ENCODE data around the gene PRR11.

Gene PRR11

DNA sequence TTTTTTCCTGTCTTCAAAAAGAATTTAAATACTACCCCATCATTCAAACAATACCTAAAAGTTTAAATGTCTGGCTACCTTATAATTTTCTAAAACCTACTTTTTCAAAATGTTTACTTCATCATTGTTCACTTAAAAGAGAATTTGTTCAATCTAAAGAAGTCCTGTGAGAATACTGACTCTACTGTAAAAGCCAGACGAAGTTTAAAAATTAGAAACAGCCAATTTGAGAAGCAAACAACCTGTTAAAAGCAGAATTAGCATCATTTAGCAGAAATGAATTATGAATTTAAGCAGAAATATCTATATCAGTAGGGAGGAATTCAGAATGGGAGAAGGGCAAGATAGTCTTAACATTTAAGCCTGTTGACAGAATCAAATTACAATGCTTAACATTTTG is 2.6 kb upstream of the PRR11 start:
- no peak overlapping the region for H3K27ac ChIP-seq
- TF ChIP-seq ZFX (IDR thresholded peaks at IDR 0.05): no peak
- TF ChIP-seq, protein P1, sequence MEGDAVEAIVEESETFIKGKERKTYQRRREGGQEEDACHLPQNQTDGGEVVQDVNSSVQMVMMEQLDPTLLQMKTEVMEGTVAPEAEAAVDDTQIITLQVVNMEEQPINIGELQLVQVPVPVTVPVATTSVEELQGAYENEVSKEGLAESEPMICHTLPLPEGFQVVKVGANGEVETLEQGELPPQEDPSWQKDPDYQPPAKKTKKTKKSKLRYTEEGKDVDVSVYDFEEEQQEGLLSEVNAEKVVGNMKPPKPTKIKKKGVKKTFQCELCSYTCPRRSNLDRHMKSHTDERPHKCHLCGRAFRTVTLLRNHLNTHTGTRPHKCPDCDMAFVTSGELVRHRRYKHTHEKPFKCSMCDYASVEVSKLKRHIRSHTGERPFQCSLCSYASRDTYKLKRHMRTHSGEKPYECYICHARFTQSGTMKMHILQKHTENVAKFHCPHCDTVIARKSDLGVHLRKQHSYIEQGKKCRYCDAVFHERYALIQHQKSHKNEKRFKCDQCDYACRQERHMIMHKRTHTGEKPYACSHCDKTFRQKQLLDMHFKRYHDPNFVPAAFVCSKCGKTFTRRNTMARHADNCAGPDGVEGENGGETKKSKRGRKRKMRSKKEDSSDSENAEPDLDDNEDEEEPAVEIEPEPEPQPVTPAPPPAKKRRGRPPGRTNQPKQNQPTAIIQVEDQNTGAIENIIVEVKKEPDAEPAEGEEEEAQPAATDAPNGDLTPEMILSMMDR (conservative IDR thresholded peaks at IDR 0.05): no peak

DNA sequence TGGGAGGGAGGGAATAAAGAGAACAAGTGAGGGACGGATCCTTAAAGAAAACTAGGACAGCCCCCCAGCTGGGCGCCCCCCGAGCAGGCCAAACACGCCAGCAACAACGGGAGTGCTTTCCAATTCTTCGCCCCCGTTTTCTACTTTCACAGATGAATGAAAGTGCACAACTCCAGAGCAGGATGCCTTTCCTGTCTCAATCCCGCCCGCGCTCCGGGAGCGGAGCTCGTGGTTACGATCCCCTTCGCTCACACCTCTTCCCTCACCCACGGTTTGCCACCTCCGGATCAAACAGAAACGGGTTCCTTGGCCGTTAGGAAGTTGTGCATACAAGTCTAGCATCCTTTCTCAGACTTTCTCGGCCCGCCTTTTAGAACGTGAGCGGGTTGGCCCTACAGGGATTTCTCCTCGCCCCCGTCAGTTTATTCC is 1.2 kb upstream of the PRR11 start:
- no peak for TF ChIP-seq ZFX (IDR thresholded peaks at IDR 0.05)
- TF ChIP-seq, protein P1 (conservative IDR thresholded peaks at IDR 0.05): no peak
- H3K27ac ChIP-seq: peak overlapping the region; percentile 93

DNA sequence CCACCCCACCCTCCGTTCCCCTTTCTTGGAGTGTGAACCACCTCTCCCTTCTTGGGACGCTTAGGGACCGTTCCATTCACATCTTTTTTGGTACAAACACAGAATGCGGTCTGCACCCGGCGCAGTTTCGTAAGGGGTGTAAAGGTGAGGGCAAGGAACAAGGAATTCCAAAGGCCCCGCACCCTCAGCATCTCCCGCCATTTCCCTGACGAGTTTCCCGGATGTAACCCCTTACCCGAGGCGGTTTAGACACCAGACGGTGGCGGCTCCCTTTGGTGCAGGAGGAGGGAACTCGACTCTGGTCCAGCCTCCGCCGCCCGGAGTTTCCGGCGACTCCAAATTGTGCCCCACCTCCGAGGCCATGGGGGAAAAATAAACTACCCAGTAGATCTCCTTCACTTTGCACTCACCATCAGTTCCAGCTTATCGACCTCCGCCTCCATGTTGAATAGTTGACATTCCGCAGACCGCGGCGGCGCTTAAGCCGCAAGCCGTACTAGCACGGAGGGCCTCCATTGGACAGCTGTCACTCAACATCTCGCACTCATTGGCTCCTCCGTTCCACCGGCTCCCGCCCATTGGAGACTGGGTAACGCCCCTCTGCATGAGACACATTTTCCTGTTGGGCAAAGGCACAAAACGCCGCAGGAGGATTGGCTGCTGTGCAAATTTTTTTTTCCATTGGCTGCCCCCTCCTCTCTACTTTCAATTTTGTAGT is 666 bp upstream of the PRR11 start, which contains the start of gene SKA2:
TSS of gene SKA2 (minus strand) at position 466 of the 718 bp plus-strand sequence. CDS start at position 443, 23 bp downstream.
- TF ChIP-seq, protein P1 (conservative IDR thresholded peaks at IDR 0.05): no peak
- TF ChIP-seq ZFX (IDR thresholded peaks at IDR 0.05): no peak
- peak within 1 kb of the TSS; percentile 93 for H3K27ac ChIP-seq

DNA sequence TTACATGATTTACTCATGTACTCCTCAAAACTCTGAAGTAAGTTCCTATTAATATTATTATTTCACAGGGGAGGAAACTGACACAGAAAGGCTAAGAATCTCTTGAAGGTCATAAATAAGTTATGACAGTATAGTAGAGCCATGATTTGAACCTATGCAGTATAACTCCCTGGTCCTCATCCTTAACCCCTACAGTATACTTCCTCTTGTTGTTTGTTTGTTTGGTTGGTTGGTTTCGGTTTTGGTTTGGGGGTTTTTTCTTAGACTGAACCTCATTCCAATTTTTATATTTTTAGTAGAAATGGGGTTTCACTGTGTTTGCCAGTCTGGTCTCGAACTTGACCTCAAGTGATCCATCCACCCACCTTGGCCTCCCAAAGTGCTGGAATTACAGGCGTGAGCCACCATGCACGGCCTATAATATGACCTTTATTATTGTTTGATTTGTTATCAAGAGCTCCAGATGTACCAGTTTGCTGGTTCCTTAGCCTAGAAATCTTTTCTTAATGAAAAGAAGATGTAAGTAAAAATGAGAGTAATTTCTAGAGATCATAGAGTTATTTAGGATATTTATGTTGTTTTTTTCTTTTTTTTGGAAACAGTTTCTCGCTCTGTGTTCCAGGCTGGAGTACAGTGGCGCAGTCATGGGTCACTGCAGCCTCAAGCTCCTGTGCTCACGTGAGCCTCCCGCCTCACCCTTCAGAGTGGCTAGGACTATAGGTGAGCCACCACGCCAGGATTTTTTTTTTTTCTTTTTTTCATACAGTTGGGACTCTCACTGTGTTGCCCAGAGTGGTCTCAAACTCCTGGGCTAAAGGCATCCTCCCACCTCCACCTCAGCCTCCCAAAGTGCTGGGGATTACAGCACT is 4.8 kb downstream of the PRR11 start:
- no peak overlapping the region for H3K27ac ChIP-seq
- TF ChIP-seq, protein P1 (conservative IDR thresholded peaks at IDR 0.05): no peak
- no peak for TF ChIP-seq ZFX (IDR thresholded peaks at IDR 0.05)

DNA sequence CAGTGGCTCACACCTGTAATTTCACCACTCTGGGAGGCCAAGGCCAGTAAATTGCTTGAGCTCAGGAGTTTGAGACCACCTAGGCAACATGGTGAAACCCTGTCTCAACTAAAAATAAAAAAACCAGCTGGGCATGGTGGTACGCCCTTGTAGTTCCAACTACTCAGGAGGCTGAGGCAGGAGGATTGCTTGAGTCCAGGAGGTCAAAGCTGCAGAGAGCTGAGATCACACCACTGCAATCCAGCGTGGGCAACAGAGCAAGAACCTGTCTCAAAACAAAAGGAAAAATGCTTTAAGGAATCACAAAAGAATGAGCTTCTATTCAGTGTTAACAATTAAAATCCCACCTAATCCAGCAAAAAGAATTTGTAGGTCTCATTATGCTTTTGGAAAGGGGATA is 5.9 kb downstream of the PRR11 start:
- H3K27ac ChIP-seq: no peak overlapping the region
- TF ChIP-seq, protein P1 (conservative IDR thresholded peaks at IDR 0.05): no peak
- no peak for TF ChIP-seq ZFX (IDR thresholded peaks at IDR 0.05)

DNA sequence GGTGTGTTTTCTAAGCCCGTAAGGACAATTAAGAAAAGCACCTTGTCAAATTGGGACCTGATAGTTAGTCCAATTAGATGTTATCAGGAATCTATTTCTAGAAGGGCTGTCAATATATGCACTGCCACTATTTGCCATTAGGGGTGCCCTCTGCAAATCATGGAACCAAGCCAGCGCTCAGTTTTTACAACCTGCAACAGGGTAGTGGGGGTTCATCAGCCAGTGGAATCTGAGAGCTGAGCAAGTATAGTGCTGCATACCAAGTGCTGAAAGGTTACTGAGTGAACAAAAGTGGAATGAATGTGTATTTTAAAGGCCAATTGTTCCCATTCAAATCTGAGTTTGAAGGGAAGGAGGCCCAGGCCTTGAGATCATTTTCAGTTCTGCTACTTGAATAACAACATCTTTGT is 10.4 kb downstream of the PRR11 start:
- TF ChIP-seq, protein P1 (conservative IDR thresholded peaks at IDR 0.05): peak; percentile 92
- no peak for TF ChIP-seq ZFX (IDR thresholded peaks at IDR 0.05)
- H3K27ac ChIP-seq: no peak overlapping the region

DNA sequence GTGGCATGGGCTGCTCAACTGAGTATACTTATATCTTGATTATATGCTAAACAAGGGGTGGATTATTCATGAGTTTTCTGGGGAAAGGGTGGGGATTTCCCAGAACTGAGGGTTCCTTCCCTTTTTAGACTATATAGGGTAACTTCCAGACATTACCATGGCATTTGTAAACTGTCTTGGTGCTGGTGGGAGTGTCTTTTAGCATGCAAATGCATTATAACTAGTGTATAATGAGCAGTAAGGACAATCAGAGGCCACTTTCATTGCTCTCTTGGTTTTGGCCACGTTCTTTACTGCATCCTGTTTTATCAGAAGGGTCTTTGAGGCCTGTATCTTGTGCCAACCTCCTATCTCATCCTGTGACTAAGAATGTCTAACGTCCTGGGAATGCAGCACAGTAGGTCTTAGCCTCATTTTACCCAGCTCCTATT is 12.0 kb downstream of the PRR11 start:
- no peak overlapping the region for H3K27ac ChIP-seq
- TF ChIP-seq ZFX (IDR thresholded peaks at IDR 0.05): no peak
- TF ChIP-seq, protein P1 (conservative IDR thresholded peaks at IDR 0.05): no peak

All from C4-2B (cell line).